Mucosa of stomach (tissue), 1 donor: ENCODE measurements around the gene GADD45B.
"Not testable (repeated sequence)": the region's sequence is repeated elsewhere in the genome, so short reads cannot be mapped to it uniquely, and the experiment has no call there.

Source experiments
- H3K27me3 ChIP-seq: one replicate; pipeline ENCODE4 v1.7.0; 2013; ENCODE audit warnings: mild to moderate bottlenecking, low read length; ENCODE audit not compliant: control insufficient read depth, insufficient read depth
- H3K36me3 ChIP-seq: one replicate; pipeline ENCODE4 v1.7.0; 2013; ENCODE audit warnings: low read length; ENCODE audit not compliant: control insufficient read depth, insufficient read depth
- H3K4me1 ChIP-seq: one replicate; pipeline ENCODE4 v1.7.0; 2013; ENCODE audit warnings: mild to moderate bottlenecking, low read length; ENCODE audit not compliant: control insufficient read depth, insufficient read depth
- H3K4me3 ChIP-seq: one replicate; pipeline ENCODE4 v1.7.0; 2013; ENCODE audit warnings: low read length
- H3K9ac ChIP-seq: one replicate; pipeline ENCODE4 v1.7.0; 2013; ENCODE audit warnings: mild to moderate bottlenecking, low read length, moderate library complexity
- H3K9me3 ChIP-seq: one replicate; pipeline ENCODE4 v1.7.0; 2013; ENCODE audit warnings: mild to moderate bottlenecking, low read length, moderate library complexity; ENCODE audit not compliant: control insufficient read depth
- donor health status: Pancreatic carcinoma.

Gene GADD45B

GRCh38 chr19:2462635-2463421 is 13.1 kb upstream of the GADD45B start:
- Histone ChIP-seq H3K36me3 (no peaks in the 10 kb centered on the region), H3K27me3 (no peaks in the 10 kb centered on the region), H3K4me3 (peak overlapping the region; percentile 41), H3K9ac (no peak overlapping the region), H3K4me1 (peaks cover 19% of the 10 kb centered on the region), H3K9me3 (no peaks in the 10 kb centered on the region)

GRCh38 chr19:2463694-2464093 is 12.2 kb upstream of the GADD45B start:
- H3K27me3 ChIP-seq, H3K9ac ChIP-seq, H3K4me3 ChIP-seq, H3K36me3 ChIP-seq, H3K9me3 ChIP-seq: not testable (repeated sequence)
- H3K4me1 ChIP-seq = peaks cover 19% of the 10 kb centered on the region

- Histone ChIP-seq H3K9ac (no peak overlapping the region), H3K27me3 (no peaks in the 10 kb centered on the region), H3K9me3 (no peaks in the 10 kb centered on the region), H3K4me1 (peaks cover 19% of the 10 kb centered on the region), H3K4me3 (no peak overlapping the region), H3K36me3 (no peaks in the 10 kb centered on the region)
These were observed 11.5 kb upstream of the GADD45B start for GRCh38 chr19:2464389-2464788.

- Histone ChIP-seq H3K9me3 (no peaks in the 10 kb centered on the region), H3K9ac (no peak overlapping the region), H3K27me3 (no peaks in the 10 kb centered on the region), H3K4me3 (no peak overlapping the region), H3K36me3 (no peaks in the 10 kb centered on the region), H3K4me1 (no peaks in the 10 kb centered on the region)
These were observed 7.3 kb upstream of the GADD45B start for GRCh38 chr19:2468596-2468995.

GRCh38 chr19:2469102-2469914 is 6.6 kb upstream of the GADD45B start:
- H3K4me1 ChIP-seq = no peaks in the 10 kb centered on the region
- H3K36me3 ChIP-seq = no peaks in the 10 kb centered on the region
- H3K4me3 ChIP-seq = no peak overlapping the region
- no peaks in the 10 kb centered on the region for H3K27me3 ChIP-seq
- H3K9ac ChIP-seq = no peak overlapping the region
- H3K9me3 ChIP-seq = no peaks in the 10 kb centered on the region

GRCh38 chr19:2469915-2470200 is 6.1 kb upstream of the GADD45B start:
- not testable (repeated sequence) for H3K36me3 ChIP-seq, H3K9ac ChIP-seq, H3K27me3 ChIP-seq, H3K4me3 ChIP-seq, H3K4me1 ChIP-seq, H3K9me3 ChIP-seq

- Histone ChIP-seq H3K27me3 (no peaks in the 10 kb centered on the region), H3K4me1 (peaks cover 28% of the 10 kb centered on the region), H3K9me3 (no peaks in the 10 kb centered on the region), H3K4me3 (peak overlapping the region; percentile 46), H3K9ac (peak overlapping the region; percentile 53), H3K36me3 (no peaks in the 10 kb centered on the region)
These were observed 1.5 kb upstream of the GADD45B start for GRCh38 chr19:2474232-2475017.

GRCh38 chr19:2475018-2475701 is 767 bp upstream of the GADD45B start:
- H3K4me3 ChIP-seq = peak overlapping the region; percentile 95
- H3K4me1 ChIP-seq = peaks cover 32% of the 10 kb centered on the region
- H3K36me3 ChIP-seq = no peaks in the 10 kb centered on the region
- no peaks in the 10 kb centered on the region for H3K9me3 ChIP-seq
- H3K9ac ChIP-seq = peak overlapping the region; percentile 94
- H3K27me3 ChIP-seq = no peaks in the 10 kb centered on the region

- H3K9me3 ChIP-seq = no peaks in the 10 kb centered on the region
- H3K4me3 ChIP-seq = peak overlapping the region; percentile 95
- H3K4me1 ChIP-seq = peaks cover 32% of the 10 kb centered on the region
- H3K27me3 ChIP-seq = no peaks in the 10 kb centered on the region
- peak overlapping the region; percentile 94 for H3K9ac ChIP-seq
- H3K36me3 ChIP-seq = no peaks in the 10 kb centered on the region
These were observed 669 bp downstream of the GADD45B start for GRCh38 chr19:2476451-2477140.

- H3K4me1 ChIP-seq = peaks cover 32% of the 10 kb centered on the region
These were observed 1.3 kb downstream of the GADD45B start for GRCh38 chr19:2477141-2477710.

GRCh38 chr19:2477732-2478191 is 1.8 kb downstream of the GADD45B start:
- Histone ChIP-seq H3K36me3 (no peaks in the 10 kb centered on the region), H3K4me1 (peaks cover 32% of the 10 kb centered on the region), H3K4me3 (peak overlapping the region; percentile 95), H3K9ac (peak overlapping the region; percentile 94), H3K9me3 (no peaks in the 10 kb centered on the region), H3K27me3 (no peaks in the 10 kb centered on the region)

More at GRCh38 chr19:2477141-2477710, 1.3 kb downstream of the GADD45B start:
- peak overlapping the region; percentile 94 for H3K9ac ChIP-seq
- no peaks in the 10 kb centered on the region for H3K27me3 ChIP-seq
- H3K4me3 ChIP-seq = peak overlapping the region; percentile 95
- H3K9me3 ChIP-seq = no peaks in the 10 kb centered on the region
- H3K36me3 ChIP-seq = no peaks in the 10 kb centered on the region
